GM12891 (cell line): ENCODE data around the gene HDAC4.

Experiments used
- DNase-seq: peaks from one replicate; pipeline ENCODE4 v3.0.0; 2011; ENCODE audit warnings: low spot score; ENCODE audit not compliant: insufficient read length
- FAIRE-seq: peaks from 2 replicates; lab custom pipeline; 2011; peaks lifted over from hg19 to GRCh38; lab: Jason Lieb, UNC
- PAX5 ChIP-seq: IDR thresholded peaks from 2 replicates; pipeline ENCODE4 v1.6.1; 2011; ENCODE audit warnings: low read length, moderate library complexity, mild to moderate bottlenecking; ENCODE audit not compliant: insufficient read depth, severe bottlenecking
- POLR2A ChIP-seq: IDR thresholded peaks from 2 replicates; pipeline ENCODE4 v1.6.1; 2011; ENCODE audit warnings: low read depth, low read length, control low read depth
- POLR2AphosphoS5 ChIP-seq: IDR thresholded peaks from 2 replicates; pipeline ENCODE4 v1.6.1; 2011; ENCODE audit warnings: low read depth, low read length, control low read depth
- POU2F2 ChIP-seq: IDR thresholded peaks from 2 replicates; pipeline ENCODE4 v1.6.1; 2011; ENCODE audit warnings: low read depth, mild to moderate bottlenecking, control low read depth, low read length, moderate library complexity
- SPI1 ChIP-seq: IDR thresholded peaks from 2 replicates; pipeline ENCODE4 v1.6.1; 2011; ENCODE audit warnings: low read depth, low read length, control low read depth
- TAF1 ChIP-seq: IDR thresholded peaks from 2 replicates; pipeline ENCODE4 v1.6.1; 2011; ENCODE audit warnings: low read depth, low read length, control low read depth

The HDAC4 gene

GRCh38 chr2:239264838-239265651 lies 135.8 kb downstream of the HDAC4 start:
- FAIRE-seq, result peak; percentile 87
- DNase-seq, result peak; percentile 65
- TF ChIP-seq PAX5 (no peak), SPI1 (peak; percentile 34; the same call in 1 of the 2 replicates), POU2F2 (no peak), POLR2A (no peak), TAF1 (no peak)

DNA sequence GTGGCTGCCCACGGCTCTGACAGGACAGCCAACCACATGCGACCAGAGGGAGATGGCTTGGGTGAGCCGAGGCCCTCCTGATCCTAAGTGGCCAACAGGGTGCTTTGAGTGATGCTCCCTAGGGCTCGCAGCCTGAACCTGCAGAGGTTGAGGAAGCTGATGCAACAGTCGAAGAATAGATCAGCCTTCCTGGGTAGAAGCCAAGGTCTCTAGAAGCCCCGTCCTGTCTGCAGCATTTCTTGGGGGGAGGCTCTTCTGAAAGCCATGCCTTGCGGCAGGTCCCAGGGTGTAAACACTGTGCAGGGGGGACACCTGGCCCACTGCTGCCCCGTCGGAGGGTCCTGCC lies 136.4 kb downstream of the HDAC4 start:
- DNase-seq (no peak), FAIRE-seq (no peak)
- TF ChIP-seq POLR2A (no peak), PAX5 (no peak), POU2F2 (no peak), SPI1 (no peak), TAF1 (no peak), POLR2AphosphoS5 (no peak)

- no peak for TF ChIP-seq POU2F2
- no peak for TF ChIP-seq SPI1
- no peak for TF ChIP-seq PAX5
- no peak for TF ChIP-seq TAF1
- FAIRE-seq (no peak), DNase-seq (no peak)
Observed at GRCh38 chr2:239263669-239264491, 136.9 kb downstream of the HDAC4 start.

- TF ChIP-seq TAF1 (no peak), PAX5 (no peak), POLR2A (no peak), SPI1 (no peak), POLR2AphosphoS5 (no peak), POU2F2 (no peak)
- DNase-seq, result no peak
- no peak for FAIRE-seq
Observed at GRCh38 chr2:239263231-239263630, 137.6 kb downstream of the HDAC4 start.

DNA sequence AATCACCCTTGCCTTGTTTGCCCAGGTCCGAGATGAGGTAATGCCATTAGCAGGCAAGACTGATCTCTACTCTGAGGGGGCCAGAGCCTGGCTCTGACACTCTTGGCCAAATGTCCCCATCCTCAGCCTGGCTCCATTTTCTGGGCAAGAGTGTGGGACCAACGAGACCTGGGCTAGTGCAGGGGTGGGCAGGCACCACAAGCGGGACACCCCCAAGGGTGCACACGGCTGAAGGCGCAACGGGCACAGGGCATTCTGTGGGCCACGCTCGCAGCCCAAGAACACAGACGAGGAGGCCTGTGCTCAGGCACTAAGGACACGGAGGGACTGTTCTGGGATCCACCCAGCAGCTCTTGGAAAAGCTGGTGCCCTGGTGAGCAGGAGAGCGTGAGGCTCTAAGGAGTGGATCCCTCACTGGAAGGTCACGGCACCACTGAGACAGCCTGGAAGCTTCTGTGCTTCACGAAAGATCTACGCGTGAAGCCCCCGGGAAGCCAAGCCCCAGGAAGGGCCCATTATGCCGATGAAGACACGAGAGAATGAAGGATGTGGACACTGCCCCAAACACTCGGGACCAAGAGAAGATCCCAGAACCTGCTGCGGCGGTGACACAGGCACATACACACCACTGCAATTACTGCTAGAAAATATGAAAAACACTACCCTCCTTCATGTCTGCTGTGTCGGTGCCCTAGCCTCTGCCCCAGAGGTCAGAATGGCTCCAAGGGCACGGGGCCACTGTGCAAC lies 138.2 kb downstream of the HDAC4 start:
- DNase-seq (no peak), FAIRE-seq (no peak)
- TF ChIP-seq SPI1 (no peak), PAX5 (no peak), TAF1 (no peak), POU2F2 (no peak), POLR2AphosphoS5 (no peak), POLR2A (no peak)

- DNase-seq (no peak), FAIRE-seq (no peak)
- TF ChIP-seq TAF1 (no peak), POU2F2 (no peak), SPI1 (no peak), PAX5 (no peak), POLR2AphosphoS5 (no peak), POLR2A (no peak)
Observed at GRCh38 chr2:239261796-239262483, 138.9 kb downstream of the HDAC4 start.

DNA sequence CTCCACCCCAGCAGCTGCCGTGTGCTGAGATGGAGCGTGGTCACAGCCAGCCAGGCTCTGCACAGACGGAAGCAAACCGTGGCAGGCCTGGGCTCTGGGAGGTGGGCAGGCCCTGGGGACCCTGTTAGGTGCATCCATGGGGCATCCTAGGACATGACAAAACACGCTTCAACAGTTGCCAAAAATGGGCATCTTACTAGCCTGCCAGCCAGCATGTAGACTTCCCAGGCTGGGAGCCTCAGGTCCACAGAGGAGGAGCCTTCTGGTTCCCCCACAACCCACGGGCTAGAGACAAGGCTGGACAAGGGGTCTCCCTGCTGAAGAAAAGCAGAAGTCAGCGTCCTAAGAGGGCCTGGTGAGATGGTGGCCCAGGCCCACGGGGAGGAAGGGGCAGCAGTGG lies 139.5 kb downstream of the HDAC4 start:
- no peak for FAIRE-seq
- no peak for DNase-seq
- TF ChIP-seq SPI1 (no peak), POLR2AphosphoS5 (no peak), TAF1 (no peak), POU2F2 (no peak), PAX5 (no peak), POLR2A (no peak)

DNA sequence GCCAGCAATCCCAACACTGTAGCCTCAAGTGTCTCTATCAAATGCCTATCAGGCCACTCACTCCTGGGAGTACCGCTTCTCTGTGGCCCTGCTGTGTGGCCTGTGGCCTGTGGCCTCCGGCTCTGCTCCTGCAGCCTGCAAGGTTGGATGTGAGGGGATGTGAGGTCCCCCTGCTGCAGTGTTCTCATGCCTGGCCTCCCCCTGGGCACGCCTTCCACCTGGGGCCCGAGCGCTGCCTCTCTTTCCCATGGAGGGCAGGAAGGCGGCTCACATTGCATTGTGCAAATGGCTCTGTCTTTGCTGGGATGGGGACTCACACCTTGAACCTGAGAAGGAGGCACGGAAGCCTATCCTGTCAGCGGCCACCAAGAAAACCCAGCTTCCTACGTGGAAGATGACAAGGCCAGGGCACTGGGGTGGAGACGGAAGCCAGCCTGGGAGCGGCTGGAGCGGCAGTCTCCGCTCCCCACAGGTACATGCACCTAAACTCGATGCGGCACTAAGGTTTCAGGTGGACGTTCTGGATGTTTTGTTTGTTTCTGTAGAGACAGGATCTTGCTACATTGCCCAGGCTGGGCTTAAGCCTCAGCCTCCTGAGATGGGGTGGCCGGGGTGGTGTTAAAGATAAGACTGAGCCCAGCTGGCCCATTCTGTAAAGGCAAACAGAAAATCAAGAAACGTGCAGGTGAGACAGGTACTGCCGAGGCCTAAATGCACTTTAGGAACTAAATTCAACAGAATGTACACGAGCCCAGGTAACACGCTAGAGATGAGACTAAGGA lies 140.1 kb downstream of the HDAC4 start:
- DNase-seq, result no peak
- no peak for TF ChIP-seq TAF1
- no peak for TF ChIP-seq POLR2A
- FAIRE-seq, result no peak
